NCI-H1417 (cell line): ENCODE measurements around the gene WNT5B.
"Not testable (repeated sequence)": the region's sequence is repeated elsewhere in the genome, so short reads cannot be mapped to it uniquely, and the experiment has no call there.

Experiments
- DNase-seq, 3 experiments: peaks; one replicate each; lab custom pipeline; 2025; lab: John Stamatoyannopoulos, UW

The WNT5B gene

DNA sequence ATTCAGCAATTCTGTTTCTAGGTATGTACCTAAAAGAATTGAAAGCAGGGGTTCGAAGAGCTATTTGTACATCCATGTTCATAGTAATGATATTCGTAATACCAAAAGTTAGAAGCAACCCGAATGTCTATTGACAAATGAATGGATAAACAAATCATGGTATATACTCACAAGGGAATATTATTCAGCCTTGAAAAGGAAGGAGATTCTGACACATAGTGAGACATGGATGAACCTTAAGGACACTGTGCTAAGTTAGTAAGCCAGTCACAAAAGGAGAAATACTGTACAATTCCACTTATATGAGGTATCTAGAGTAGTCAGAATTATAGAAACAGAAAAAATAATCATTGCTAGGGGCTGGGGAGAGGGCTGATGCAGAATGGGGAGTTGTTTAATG lies 30.3 kb upstream of the WNT5B start:
- DNase-seq: no peak

DNA sequence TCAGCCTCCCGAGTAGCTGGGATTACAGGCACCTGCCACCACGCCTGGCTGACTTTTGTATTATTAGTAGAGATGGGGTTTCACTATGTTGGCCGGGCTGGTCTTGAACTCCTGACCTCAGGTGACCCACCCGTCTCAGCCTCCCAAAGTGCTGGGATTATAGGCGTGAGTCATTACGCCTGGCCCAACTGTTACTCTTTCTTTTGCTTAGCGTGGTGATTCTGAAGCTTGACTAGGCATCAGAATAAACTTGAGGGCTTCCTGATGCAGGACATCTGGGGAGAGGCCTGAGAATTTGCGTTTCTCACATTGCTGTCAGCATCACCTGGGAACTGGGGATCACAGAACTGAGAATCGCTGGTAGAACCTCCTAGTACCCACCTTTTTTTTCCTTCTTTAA lies 26.3 kb upstream of the WNT5B start:
- DNase-seq: not testable (repeated sequence)

GRCh38 chr12:1603269-1603993 lies 25.6 kb upstream of the WNT5B start:
- no peak for DNase-seq

DNA sequence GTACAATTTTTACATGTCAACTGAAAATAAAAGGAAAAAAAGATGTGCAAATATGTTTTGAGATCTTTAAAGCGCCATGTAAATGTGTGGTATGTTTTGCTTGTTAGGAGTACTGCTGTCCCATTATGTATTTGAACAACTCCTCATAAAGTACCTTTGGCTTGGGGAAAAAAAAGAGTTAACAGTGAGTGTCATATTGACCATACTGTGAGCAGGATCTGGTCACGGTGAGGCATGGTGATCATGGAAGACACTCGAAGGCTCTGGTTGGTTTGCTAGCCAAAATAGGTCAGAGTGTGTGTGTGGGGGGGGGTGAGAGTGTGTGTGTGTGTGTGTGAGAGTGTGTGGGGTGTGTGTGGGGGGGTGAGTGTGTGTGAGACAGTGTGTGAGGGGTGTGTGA lies 24.6 kb upstream of the WNT5B start:
- no peak for DNase-seq

DNA sequence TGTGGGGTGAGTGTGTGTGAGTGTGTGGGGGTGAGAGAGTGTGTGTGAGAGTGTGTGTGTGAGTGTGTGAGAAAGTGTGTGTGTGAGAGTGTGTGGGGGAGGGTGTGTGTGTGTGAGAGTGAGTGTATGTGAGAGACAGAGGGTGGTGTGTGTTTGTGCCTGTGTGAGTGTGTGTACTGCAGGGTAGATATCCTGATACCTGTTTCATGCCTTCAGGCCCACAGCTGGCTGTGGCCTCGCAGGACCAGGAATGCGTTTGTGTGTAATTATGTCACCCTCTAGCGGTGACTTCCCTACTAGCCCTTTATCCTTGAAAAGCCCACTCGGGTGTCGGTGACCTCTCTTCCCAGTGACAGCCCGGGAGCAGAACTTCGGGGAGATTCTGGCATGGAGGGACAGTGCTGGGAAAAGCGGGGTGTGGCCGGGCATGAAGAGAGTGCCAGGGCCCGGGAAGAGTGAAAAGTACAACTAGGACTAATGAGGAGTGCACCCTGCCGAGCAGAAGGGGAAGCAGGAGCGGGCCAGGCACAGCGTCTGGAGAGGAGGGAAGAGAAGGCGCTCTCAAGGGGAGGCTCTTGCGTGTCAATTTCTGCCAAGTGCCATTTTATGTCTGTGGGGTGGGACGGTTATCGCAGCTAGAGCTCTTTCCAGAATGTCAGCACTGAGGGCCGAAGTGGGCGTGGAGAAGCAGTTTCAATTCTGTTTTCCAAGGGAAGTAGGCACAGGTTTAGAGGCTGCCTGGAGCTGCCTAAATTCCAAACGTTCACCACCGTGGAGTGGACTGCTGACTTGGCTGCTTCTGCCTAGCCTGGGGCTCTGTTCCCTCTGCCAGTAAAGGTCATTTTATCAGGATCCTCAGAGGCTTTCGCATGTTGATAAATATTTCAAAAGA lies 23.7 kb upstream of the WNT5B start:
- peak; percentile 69 to 93 (median 86) for DNase-seq

GRCh38 chr12:1606021-1606622 lies 22.9 kb upstream of the WNT5B start:
- peak in 2 of 3 experiments; percentile 62 to 79 for DNase-seq

GRCh38 chr12:1607940-1608712 lies 20.9 kb upstream of the WNT5B start:
- no peak for DNase-seq

- DNase-seq: no peak
Measured at GRCh38 chr12:1608713-1609119, 20.3 kb upstream of the WNT5B start.

DNA sequence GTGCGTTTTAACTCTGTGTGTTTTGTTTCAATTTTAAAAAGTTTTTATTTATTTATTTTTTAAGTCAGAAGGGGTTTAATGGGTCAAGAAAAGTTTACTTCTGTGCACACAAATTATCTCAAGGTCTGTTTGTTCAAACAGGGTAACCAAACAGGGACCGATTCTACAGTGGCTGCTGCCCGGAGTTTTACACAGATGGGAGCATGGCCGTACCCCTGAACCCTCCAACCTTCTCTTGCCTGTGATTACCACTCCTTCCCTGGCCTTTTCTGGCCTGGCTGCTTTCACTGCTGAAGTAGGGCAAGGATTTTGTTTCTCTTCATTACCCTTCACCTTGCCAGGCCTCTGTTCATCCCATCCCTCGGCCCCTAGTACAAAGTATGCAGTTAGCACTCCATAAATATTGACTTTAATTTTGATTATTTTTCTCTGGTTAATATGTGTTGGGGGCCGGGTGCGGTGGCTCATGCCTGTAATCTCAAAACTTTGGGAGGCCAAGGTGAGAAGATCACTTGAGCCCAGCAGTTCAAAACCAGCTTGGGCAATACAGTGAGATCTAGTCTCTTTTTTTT lies 18.9 kb upstream of the WNT5B start:
- no peak for DNase-seq

- peak in 1 of 3 experiments; percentile 56 for DNase-seq
Measured at GRCh38 chr12:1611803-1612572, 17.0 kb upstream of the WNT5B start.

- no peak for DNase-seq
Measured at GRCh38 chr12:1613860-1614259, 15.2 kb upstream of the WNT5B start.

DNA sequence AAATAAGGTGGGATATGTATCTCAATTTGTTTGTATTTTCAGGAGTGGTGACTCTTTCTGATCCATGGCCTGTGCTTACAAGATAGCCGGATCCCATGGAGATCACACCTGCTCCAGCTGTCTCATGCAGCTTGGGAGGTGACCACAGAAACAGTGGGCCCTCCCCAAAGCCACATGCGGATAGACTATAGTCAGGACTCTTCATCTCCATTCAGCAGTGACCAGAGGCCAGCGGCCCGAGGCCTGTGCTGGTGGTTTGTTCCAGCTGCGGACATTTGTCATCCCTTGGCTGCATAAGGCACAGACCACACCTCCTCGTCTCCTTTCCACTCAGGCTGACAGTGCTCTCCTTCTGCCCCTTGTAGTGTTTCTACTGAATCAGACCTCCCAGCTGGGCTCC lies 14.7 kb upstream of the WNT5B start:
- no peak for DNase-seq

GRCh38 chr12:1616233-1617066 lies 12.6 kb upstream of the WNT5B start:
- no peak for DNase-seq

DNA sequence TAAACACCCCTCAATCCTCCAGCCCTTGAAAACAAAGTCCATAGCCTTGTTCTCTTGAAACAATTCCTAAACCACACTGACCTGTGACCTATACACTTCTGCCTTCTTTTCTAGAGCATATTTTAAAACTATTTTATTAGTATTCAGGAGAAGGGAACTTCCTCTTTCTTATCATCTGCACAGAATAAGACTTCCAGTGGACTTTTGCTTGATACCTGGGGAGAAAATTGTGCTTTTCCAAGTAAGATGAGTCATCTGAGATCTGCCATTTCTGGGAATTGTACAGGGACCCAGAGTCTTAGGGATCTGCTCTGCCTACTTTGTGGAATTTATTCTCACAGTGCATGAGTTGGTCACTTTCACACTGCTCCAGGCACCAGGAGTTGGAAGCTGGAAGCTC lies 10.5 kb upstream of the WNT5B start:
- DNase-seq: no peak

GRCh38 chr12:1619159-1619558 lies 9.9 kb upstream of the WNT5B start:
- DNase-seq: no peak

DNA sequence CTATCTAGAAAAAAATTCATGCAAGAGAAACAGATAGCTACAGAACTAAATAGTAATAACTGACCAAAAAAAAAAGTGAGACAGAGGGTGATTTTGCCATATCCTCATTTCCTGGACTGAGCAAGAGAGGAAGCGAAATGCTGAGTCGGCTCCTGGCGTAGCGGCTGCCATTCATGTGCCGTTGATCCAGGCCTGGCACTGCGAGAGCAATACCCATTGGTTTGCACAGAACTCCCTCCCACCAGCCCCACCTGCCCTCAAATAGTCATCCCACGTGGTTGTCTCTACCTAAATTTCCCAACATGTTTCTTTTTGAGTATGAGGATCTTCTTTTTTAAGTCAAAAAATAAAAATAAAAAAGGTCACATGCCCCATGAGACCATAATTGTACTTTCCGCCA lies 9.4 kb upstream of the WNT5B start:
- no peak for DNase-seq

- DNase-seq: no peak
Measured at GRCh38 chr12:1620092-1620491, 8.9 kb upstream of the WNT5B start.

- no peak for DNase-seq
Measured at GRCh38 chr12:1622406-1622805, 6.6 kb upstream of the WNT5B start.

DNA sequence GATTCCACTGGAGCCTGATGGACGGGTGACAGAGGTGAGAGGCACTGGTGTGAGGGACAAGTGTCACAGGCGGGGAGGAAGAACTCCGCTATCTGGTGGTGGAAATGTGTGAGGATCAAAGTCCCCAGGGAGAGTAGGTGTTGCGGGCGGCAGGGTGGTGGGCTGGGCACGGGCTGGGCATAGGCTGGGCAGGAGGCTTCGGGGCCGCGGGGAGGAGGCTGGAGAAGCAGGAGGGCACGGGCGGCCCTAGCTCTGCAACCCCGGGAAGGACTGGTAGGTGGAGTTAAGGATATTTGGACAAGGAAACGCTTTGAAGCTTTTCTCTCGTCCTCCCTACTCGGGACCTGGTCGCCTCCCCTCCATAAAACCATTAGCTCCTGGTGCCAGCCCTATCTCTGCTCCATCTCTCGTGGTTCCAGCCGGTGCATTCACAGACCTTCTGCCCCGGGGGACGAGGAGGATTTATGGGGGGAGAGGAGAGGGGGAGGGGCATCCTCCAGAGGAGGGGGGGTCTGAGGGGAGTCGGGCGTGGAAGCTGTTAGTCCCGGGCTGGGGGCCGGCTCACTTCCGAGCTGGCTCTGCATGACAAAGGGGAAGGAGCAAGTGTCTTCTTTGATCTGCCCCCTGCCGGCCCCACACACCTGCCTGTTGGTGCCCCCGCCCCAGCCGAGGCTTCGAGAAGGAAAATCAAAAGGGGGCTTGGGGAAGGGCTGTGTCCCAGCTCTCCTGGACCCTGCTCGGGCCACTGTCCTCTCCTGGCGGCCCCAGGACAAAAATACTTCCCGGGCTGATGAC lies 504 bp downstream of the WNT5B start:
- peak in 2 of 3 experiments; percentile 70 to 80 for DNase-seq
